Fibroblast of skin of back (primary cell): ENCODE data around the gene CERS1.

Experiments
- DNase-seq: peaks from one replicate; pipeline ENCODE4 v3.0.0-alpha.2; 2013

CERS1 gene

GRCh38 chr19:18870531-18871172 is 25.3 kb downstream of the CERS1 start:
- DNase-seq: no peak

- DNase-seq: no peak
These were observed 26.0 kb downstream of the CERS1 start for GRCh38 chr19:18869781-18870530.

DNA sequence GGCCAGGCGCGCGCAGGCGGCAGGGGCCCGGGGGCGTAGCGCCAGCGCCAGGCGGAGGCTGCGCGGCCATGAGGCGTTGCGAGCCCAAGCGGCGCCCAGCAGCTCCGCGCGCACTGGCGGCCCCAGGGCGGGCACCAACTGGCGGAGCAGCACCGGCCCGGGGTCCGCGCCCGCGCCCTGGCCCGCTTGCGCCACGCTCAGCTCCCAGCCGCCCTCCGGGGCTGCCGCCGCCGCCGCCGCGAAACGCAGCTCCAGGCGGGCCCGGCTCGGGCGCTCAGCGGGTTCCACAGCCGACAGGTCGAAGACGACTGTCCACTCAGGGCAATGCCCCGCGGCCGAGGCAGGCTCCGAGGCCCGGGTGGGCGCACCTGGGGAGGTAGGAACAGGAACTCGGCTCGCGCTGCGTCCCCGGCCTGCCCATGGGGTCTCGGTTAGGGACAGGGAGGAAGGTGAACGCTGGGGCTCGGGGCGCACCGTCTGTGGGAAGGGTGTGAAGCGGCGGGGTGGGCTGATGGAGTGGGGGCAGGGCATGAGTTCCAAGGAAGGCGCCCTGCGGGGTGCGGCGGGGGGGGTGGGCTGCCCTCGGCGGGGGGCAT is 26.8 kb downstream of the CERS1 start:
- no peak for DNase-seq

DNA sequence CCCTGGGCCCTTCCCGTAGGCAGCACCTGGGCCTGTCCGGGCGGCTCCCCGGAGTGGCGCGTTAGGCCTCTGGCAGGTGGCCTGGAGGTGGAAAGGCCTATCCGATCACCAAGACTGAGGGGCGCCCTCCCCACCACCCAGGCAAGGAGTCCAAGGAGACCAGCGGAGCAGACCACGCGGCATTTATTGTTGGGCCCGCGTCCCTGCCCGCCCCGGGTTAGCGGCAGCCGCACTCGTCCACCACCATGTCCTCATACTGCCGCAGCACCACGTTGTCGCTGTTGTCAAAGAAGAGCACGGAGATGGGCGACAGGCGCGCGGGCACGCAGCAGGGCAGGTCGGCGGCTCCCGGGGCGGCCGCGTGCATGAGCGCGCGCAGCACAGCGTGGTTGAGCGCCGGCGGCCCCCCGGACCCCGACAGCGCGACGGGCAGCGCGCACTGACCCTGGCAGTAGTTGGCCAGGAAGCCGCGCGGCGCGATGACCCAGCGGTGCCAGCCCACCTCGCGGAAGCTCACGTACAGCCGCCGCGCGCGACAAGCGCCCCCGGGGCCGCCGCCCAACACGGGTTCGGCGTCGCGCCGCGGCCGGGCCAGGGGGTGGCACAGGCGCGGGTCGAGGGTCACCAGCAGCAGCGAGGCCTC is 27.5 kb downstream of the CERS1 start:
- no peak for DNase-seq

GRCh38 chr19:18867751-18868150 is 28.2 kb downstream of the CERS1 start:
- DNase-seq: no peak

DNA sequence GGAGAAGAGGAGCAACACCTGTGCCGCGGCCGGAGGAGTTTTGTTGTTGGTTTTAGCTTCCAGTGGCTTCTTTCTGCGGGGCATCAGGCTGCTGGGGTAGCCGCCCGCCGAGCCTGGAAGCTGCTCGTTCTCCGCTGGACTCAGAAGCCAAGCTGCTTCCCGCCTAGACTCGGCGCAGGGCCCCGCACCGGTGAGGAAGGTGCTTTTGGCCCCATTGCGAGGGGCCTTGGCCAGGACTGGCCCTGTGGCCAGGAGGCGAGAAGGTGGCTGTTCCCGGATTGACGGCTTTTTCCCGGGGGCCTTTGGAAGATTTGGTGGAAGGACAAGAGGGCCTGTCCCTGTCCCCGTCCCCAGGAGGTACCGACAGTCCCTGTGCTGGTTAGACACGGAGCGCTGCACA is 28.8 kb downstream of the CERS1 start:
- DNase-seq: no peak

DNA sequence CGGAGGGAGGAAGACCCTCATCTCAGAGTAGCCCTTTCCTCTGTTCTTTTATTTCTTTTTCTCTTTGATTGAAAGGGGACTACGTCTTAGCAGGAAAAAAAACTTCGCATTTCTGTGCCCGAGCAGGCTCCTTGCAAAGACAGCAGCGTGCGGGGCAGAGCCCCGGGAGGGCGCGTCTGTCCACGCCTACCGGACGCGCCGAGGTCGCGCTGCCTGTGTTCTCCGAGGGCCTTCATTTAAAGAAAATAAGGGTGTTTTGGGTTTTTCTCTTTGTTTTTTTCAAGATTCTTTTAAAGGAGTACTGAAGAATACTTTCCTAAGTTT is 29.2 kb downstream of the CERS1 start:
- no peak for DNase-seq

- DNase-seq: peak; percentile 56
These were observed 29.8 kb downstream of the CERS1 start for GRCh38 chr19:18865973-18866799.

DNA sequence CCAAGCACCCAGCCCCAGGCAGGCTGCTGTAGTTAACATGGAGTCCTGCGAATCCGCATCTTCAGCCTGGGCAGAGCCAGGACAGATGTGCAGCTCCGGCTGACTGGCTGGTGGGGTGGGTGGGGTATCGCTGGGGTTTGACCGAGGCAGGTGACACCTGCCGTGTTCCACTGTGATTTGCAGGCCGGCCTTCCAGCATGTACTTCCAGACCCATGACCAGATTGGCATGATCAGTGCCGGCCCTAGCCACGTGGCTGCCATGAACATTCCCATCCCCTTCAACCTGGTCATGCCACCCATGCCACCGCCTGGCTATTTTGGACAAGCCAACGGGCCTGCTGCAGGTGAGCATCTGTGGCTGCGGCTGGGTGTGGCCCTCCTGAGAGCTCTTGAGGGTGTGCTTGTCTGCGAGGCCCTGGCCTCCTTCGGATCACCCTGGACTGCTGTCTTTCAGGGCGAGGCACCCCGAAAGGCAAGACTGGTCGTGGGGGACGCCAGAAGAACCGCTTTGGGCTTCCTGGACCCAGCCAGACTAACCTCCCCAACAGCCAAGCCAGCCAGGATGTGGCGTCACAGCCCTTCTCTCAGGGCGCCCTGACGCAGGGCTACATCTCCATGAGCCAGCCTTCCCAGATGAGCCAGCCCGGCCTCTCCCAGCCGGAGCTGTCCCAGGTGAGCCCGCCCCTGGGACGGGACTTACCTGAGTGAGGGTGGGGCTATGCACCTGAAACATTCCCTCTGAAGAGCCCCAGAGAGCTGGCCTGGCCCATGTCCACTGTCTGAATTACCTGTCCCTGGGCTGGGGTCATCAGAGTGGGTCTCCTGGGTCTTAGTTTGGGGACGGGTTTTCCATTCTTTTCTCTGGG is 30.6 kb downstream of the CERS1 start:
- DNase-seq: no peak

- no peak for DNase-seq
These were observed 32.1 kb downstream of the CERS1 start for GRCh38 chr19:18863843-18864362.

DNA sequence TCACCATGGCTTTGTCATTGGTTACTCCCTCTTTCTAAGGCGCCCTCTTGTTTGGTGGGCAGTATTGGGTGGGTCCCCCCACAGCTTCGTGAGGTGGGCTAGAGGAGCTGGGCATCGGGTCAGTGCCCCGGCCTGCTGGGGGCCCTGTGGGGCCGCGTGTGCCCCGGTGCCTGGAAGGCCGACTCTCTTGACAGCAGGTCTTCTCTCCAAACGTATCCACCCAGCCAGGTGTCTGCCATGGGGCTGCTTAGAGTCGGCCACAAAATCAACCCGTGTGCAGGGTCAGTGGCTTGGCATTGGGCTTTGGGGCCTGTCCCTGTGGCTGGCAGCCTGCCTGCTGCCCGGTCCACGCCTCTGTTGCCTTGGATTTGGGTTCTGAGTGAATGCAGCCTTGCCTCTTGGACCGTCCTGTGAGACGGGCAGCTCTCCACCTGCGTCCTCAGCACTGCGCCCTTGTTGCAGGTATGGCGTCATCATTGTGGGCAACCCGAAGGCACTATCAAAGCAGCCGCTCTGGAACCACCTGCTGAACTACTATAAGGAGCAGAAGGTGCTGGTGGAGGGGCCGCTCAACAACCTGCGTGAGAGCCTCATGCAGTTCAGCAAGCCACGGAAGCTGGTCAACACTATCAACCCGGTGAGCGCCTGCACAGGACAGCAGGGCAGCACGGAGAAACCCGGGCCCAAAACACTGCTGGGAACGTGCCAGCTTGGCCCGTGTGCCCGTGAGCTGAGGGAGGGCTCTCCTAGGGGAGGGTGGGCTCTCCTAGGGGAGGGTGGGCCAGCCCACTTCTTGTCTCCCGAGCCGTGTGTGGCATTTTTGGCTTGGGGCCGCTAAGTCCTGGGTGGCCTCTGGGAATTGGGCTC is 32.7 kb downstream of the CERS1 start:
- DNase-seq: no peak

DNA sequence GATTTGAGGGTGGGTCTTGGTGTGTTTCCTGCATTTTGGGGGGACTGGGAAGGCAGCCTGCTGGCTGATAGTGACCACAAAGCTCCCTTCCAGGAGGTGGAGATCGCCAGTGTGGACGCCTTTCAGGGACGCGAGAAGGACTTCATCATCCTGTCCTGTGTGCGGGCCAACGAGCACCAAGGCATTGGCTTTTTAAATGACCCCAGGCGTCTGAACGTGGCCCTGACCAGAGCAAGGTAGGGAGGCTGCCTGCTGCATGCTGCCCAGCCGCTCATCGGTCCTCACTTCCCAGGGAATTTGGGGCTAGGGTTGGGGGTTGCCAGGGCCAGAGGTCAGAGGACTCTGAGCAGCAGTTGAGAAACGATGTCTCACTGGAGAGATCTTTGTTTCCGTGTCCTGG is 34.0 kb downstream of the CERS1 start:
- DNase-seq: no peak

GRCh38 chr19:18861235-18861634 is 34.7 kb downstream of the CERS1 start:
- DNase-seq: no peak

DNA sequence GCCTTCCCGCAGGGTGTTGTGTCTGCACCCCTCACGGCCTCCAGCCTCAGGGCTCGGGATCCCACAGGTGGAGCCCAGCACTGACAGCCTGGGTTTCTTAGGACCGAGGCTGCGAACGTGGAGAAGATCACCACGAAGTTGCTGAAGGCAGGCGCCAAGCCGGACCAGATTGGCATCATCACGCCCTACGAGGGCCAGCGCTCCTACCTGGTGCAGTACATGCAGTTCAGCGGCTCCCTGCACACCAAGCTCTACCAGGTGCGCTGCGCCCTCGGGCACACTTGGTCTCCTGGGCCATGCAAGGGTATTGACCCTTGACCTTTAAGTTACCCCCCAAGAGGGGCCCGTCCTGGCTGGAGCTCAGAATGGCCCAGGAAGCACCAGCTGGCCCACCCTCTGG is 35.2 kb downstream of the CERS1 start:
- DNase-seq: no peak

- no peak for DNase-seq
These were observed 35.7 kb downstream of the CERS1 start for GRCh38 chr19:18860302-18860700.

DNA sequence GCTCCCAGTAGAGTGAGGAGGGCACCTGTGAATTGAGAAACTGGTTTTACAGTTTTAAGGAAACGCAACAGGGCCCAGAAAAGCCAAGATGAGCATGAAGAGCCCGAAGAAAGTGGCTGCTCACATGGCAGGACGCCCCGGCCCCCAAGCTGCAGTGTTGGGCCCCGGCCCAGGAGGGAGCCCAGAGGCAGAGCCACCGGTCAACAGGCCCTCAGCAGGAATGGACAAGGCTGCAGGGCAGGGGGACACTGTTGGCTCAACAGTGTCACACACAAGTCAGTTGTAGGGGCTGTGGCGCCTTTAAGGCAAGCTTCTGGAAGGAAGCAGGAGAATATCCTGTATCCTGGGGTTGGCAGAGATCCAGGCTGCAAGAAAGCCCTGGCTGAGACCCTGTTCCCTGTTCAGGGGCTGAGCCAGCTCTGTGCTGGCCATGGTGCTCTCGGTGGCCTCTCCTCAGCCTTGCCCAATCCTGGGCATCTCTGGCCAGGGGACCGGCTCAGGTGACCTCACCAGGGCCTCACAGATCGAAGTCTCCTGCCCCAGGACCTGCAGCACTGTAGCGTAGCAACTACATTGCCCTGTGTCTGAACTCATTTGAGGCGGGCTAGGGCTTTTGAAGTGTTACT is 36.2 kb downstream of the CERS1 start:
- DNase-seq: no peak

GRCh38 chr19:18858906-18859646 is 36.9 kb downstream of the CERS1 start:
- no peak for DNase-seq

DNA sequence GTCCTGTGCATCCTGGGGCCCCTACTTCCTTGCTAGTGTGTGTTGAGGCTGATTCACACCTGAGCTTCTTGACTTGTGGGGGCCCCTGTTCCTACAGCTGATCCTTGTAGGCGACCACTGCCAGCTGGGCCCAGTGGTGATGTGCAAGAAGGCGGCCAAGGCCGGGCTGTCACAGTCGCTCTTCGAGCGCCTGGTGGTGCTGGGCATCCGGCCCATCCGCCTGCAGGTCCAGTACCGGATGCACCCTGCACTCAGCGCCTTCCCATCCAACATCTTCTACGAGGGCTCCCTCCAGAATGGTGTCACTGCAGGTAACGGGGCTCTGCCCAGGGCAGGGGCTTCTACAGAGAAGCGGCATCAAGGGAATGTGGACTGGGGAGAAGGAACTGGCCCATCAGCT is 38.7 kb downstream of the CERS1 start:
- DNase-seq: no peak
